Endothelial cell of umbilical vein (primary cell): ENCODE results near the gene TRIM3. TPM values are rescaled to one million over a fixed set of nuclear protein-coding genes. Genes with fewer than 3 reads are reported as not detected.

ENCODE experiments used
- BruUV-seq: library from RNA; stranded (reverse); fragments of 400-500 nt; replicated peaks from 2 replicates; lab custom pipeline; 2021; lab: Mats Ljungman, UMichigan
- CTCF ChIA-PET: fragments of 300-600, 350-600 bp; sonication (Branson Sonifier 250); formaldehyde crosslinking; loops from one replicate; lab custom pipeline; 2021; ENCODE audit warnings: antibody characterized with exemption, inconsistent platforms; lab: Charles Lee
- POLR2A ChIA-PET: fragments of 300-600, 350-600 bp; sonication (Branson Sonifier 250); formaldehyde crosslinking; loops from one replicate; lab custom pipeline; 2021; ENCODE audit warnings: antibody characterized with exemption, inconsistent platforms; lab: Charles Lee
- DNase-seq: peaks from one replicate; pipeline ENCODE4 v3.0.0-alpha.2; 2011; ENCODE audit warnings: low read depth, low spot score
- FAIRE-seq: peaks from 2 replicates; lab custom pipeline; 2011; peaks lifted over from hg19 to GRCh38; lab: Jason Lieb, UNC
- H2AFZ ChIP-seq: 2 replicates; pipeline ENCODE4 v1.6.0; 2012; ENCODE audit warnings: low read depth, low read length, control low read depth, inconsistent platforms
- H3K27ac ChIP-seq: 2 replicates; pipeline ENCODE4 v1.5.1; 2011; ENCODE audit warnings: low read depth, mild to moderate bottlenecking, control low read depth, low read length, moderate library complexity; ENCODE audit not compliant: insufficient read depth
- H3K27me3 ChIP-seq, 2 experiments: 2 replicates each; pipeline versions ENCODE4 v1.6.0 to v1.6.1; 2011; ENCODE audit warnings: low read length in 2 of 2, mixed read lengths in 1 of 2; ENCODE audit not compliant: control insufficient read depth in 2 of 2, insufficient read depth in 2 of 2
- H3K36me3 ChIP-seq, 2 experiments: 2 replicates in 1 of 2; 3 replicates in 1 of 2; pipeline ENCODE4 v1.5.1; 2011; ENCODE audit warnings: low read length in 2 of 2, mild to moderate bottlenecking in 1 of 2, moderate library complexity in 1 of 2; ENCODE audit not compliant: control insufficient read depth in 2 of 2, insufficient read depth in 2 of 2; ENCODE audit errors: extremely low read depth in 1 of 2
- H3K4me1 ChIP-seq: 3 replicates; pipeline ENCODE4 v1.5.1; 2011; ENCODE audit warnings: mild to moderate bottlenecking, low read length; ENCODE audit not compliant: control insufficient read depth, insufficient read depth; ENCODE audit errors: extremely low read depth
- H3K4me2 ChIP-seq: 2 replicates; pipeline ENCODE4 v1.6.1; 2011; ENCODE audit warnings: low read length, control low read depth, mixed read lengths; ENCODE audit not compliant: insufficient read depth
- H3K4me3 ChIP-seq, 3 experiments: fragments of 200-600 bp in 1 of 3; sonication (generic), shearing (Covaris generic) in 1 of 3; replicated peaks in 1 of 3; 2 replicates each; pipeline ENCODE4 v1.5.1; 2011 to 2016; ENCODE audit warnings: control low read depth in 3 of 3, low read length in 3 of 3, mild to moderate bottlenecking in 2 of 3, inconsistent platforms in 1 of 3, low read depth in 1 of 3, moderate library complexity in 1 of 3; ENCODE audit not compliant: insufficient read depth in 1 of 3
- H3K79me2 ChIP-seq: 2 replicates; pipeline ENCODE4 v1.6.0; 2012; ENCODE audit warnings: low read length, inconsistent platforms; ENCODE audit not compliant: control insufficient read depth, insufficient read depth
- H3K9ac ChIP-seq: replicated peaks from 2 replicates; pipeline ENCODE3; 2011; ENCODE audit warnings: low read length, control low read depth; ENCODE audit not compliant: insufficient read depth; ENCODE audit errors: extremely low read depth
- H3K9me1 ChIP-seq: replicated peaks from 3 replicates; pipeline ENCODE4 v1.6.0; 2011; ENCODE audit warnings: mild to moderate bottlenecking, low read length; ENCODE audit not compliant: control insufficient read depth, insufficient read depth; ENCODE audit errors: extremely low read depth
- H3K9me3 ChIP-seq: replicated peaks from 2 replicates; pipeline ENCODE4 v1.5.1; 2012; ENCODE audit warnings: low read length, inconsistent platforms; ENCODE audit not compliant: control insufficient read depth, insufficient read depth
- H4K20me1 ChIP-seq: replicated peaks from 2 replicates; pipeline ENCODE3; 2011; ENCODE audit warnings: mild to moderate bottlenecking, low read length; ENCODE audit not compliant: control insufficient read depth, insufficient read depth; ENCODE audit errors: extremely low read depth
- CTCF ChIP-seq, 2 donors: IDR thresholded peaks; 1 replicate in 1 of 2; 2 replicates in 1 of 2; pipeline ENCODE4 v1.5.1; 2011; ENCODE audit warnings: low read length in 2 of 2, mild to moderate bottlenecking in 2 of 2, moderate library complexity in 2 of 2, control low read depth in 1 of 2, inconsistent platforms in 1 of 2, low read depth in 1 of 2; ENCODE audit not compliant: insufficient read depth in 1 of 2; ENCODE audit errors: extremely low read depth in 1 of 2
- GATA2 ChIP-seq: IDR thresholded peaks from 2 replicates; pipeline ENCODE4 v1.7.0; 2011; ENCODE audit warnings: low read depth, mild to moderate bottlenecking, moderate library complexity, mixed read lengths, low read length; ENCODE audit not compliant: insufficient read length, insufficient read depth
- MYC ChIP-seq: IDR thresholded peaks from one replicate; pipeline ENCODE4 v1.6.1; 2011; ENCODE audit warnings: mild to moderate bottlenecking, low read depth, low read length
- POLR2AphosphoS5 ChIP-seq: IDR thresholded peaks from 2 replicates; pipeline ENCODE4 v1.6.1; 2012; ENCODE audit warnings: low read depth, mild to moderate bottlenecking, control low read depth, low read length, moderate library complexity; ENCODE audit not compliant: insufficient read depth
- dilution Hi-C: fragments of 300-500 bp; cut with MboI; formaldehyde crosslinking; loops from one replicate; pipeline ENCODE4 v1.15.0; 2019; ENCODE audit warnings: low sequenced_read_pairs; ENCODE audit not compliant: extremely low pct_ligation_motif_present
- intact Hi-C: fragments of 100-400 bp; cut with micrococcal nuclease; formaldehyde crosslinking; loops from one replicate; pipeline ENCODE4 v1.10.0; 2022
- polyA plus RNA-seq, 4 experiments: library from polyadenylated mRNA; depleted of rRNA in 3 of 4; stranded (reverse) in 3 of 4; unstranded in 1 of 4; fragments of >200 nt; gene quantifications; 2 replicates each; pipeline versions ENCODE4 v1.2.1 to v1.2.3, GENCODE V29; 2011 to 2012; ENCODE audit warnings: missing spikeins in 1 of 4
- total RNA-seq: library from RNA; stranded (reverse); gene quantifications from 2 replicates; pipeline ENCODE4 v1.2.3, GENCODE V29; 2021

The TRIM3 gene
- total and polyA plus RNA-seq, 2 donors (not counting 3 experiments of a cell fraction or from before 2014, with no cell fraction given), result 21.8 to 29.2 TPM

DNA sequence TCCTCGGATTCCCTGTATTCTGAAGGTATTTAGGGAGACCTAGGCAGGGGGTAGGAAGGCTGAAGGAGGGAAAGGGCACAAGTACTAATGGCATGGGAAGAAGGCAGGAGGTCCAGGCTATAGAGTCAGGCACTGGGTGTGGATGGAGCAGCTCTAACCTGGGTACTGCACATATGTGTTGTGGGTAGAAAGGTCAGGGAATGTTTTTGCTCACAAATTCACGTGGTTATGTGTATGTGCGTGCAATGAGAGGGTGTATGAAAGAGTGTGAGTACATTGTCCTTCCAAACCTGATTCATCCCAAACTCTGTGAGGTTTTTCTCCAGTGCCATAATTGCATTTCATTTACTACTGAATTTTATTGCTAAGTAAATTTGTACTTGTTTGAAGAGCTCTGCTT is 46.5 kb upstream of the TRIM3 start:
- intact Hi-C loops (no loop called here), dilution Hi-C loops (no loop called here)
- Histone ChIP-seq H3K4me3 (no peak overlapping the region), H4K20me1 (no peaks in the 10 kb centered on the region), H3K27ac (no peak overlapping the region), H3K27me3 (no peaks in the 10 kb centered on the region), H2AFZ (no peak overlapping the region), H3K4me1 (peaks cover 10% of the 10 kb centered on the region), H3K9me3 (no peaks in the 10 kb centered on the region), H3K79me2 (no peaks in the 10 kb centered on the region), H3K9ac (no peak overlapping the region), H3K36me3 (no peaks in the 10 kb centered on the region), H3K4me2 (no peak overlapping the region), H3K9me1 (no peaks in the 10 kb centered on the region)
- POLR2A ChIA-PET, result no interaction called here
- no TSS peak for BruUV-seq
- TF ChIP-seq GATA2 (no peak), MYC (no peak), CTCF (IDR thresholded peaks at IDR 0.05; ENCODE audit: extremely low read depth in 1 of 2, insufficient read depth in 1 of 2, low read depth in 1 of 2, low read length in 2 of 2) (no peak)
- FAIRE-seq (no peak), DNase-seq (no peak)
- CTCF ChIA-PET, result interaction anchor here (0.8 to 2.4 kb wide), 4 partner anchors 11 to 141 kb away, joined by 3 to 10 read pairs (median 4); no protein-coding TSS in a partner anchor

DNA sequence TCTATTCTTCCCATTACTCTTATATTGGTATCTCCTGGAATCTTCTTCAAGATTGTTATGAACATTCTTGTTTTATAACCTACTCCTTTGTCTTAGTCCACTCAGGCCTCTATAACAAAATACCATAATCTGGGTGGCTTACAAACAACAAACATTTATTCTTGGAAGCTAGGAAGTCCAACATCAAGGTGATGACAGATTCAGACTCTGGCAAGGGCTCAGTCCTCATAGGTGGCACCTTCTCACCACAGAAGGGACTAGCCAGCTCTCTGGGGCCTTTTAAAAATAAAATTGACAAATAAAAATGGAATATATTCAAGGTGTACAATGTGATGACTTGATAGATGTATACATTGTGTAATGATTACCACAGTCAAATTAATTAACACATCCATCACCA is 43.1 kb upstream of the TRIM3 start:
- intact Hi-C loops (no loop called here), dilution Hi-C loops (no loop called here)
- Histone ChIP-seq H3K27me3 (no peaks in the 10 kb centered on the region), H3K4me1 (no peaks in the 10 kb centered on the region), H3K9me1 (no peaks in the 10 kb centered on the region), H3K4me2 (no peak overlapping the region), H2AFZ (no peak overlapping the region), H3K79me2 (no peaks in the 10 kb centered on the region), H4K20me1 (no peaks in the 10 kb centered on the region), H3K4me3 (no peak overlapping the region), H3K9ac (no peak overlapping the region), H3K9me3 (no peaks in the 10 kb centered on the region), H3K36me3 (no peaks in the 10 kb centered on the region), H3K27ac (no peak overlapping the region)
- ChIA-PET POLR2A (no interaction called here), CTCF (no interaction called here)
- DNase-seq (no peak), FAIRE-seq (peak; percentile 48)
- no peak for TF ChIP-seq POLR2AphosphoS5
- no TSS peak for BruUV-seq
